ENCODE data around the gene COX4I2. TPM values are rescaled to one million over a fixed set of nuclear protein-coding genes. Genes with fewer than 3 reads are reported as not detected.

Gene COX4I2
- total RNA-seq, 4 donors from 2014 or later = 2.5 TPM; not detected in 3

GRCh38 chr20:31677553-31678260 is 40.0 kb downstream of the COX4I2 start:
- H3K27ac ChIP-seq = peak overlapping the region in 1 of 4 donors; percentile 10
- no peak for TF ChIP-seq CTCF (IDR thresholded peaks at IDR 0.05)
- TF ChIP-seq POLR2A (IDR thresholded peaks at IDR 0.05) = no peak

GRCh38 chr20:31678389-31679356 is 41.0 kb downstream of the COX4I2 start:
- Histone ChIP-seq H3K9me3 (no peaks in the 10 kb centered on the region), H3K4me1 (peaks cover 0 to 53% (median 8%) of the 10 kb centered on the region in 4 donors), H3K27ac (peak overlapping the region in 1 of 4 donors; percentile 10), H3K36me3 (peaks cover 0 to 30% (median 0%) of the 10 kb centered on the region in 3 donors), H3K27me3 (no peaks in the 10 kb centered on the region), H3K4me3 (no peak overlapping the region)
- DNase-seq = no peak
- TF ChIP-seq POLR2A (IDR thresholded peaks at IDR 0.05) (no peak), CTCF (IDR thresholded peaks at IDR 0.05) (no peak)

More at GRCh38 chr20:31677553-31678260, 40.0 kb downstream of the COX4I2 start:
- Histone ChIP-seq H3K9me3 (no peaks in the 10 kb centered on the region), H3K36me3 (peaks cover 0 to 30% (median 0%) of the 10 kb centered on the region in 3 donors), H3K27me3 (no peaks in the 10 kb centered on the region), H3K4me1 (peaks cover 0 to 50% (median 8%) of the 10 kb centered on the region in 4 donors), H3K4me3 (no peak overlapping the region)
- DNase-seq = no peak

- H3K27me3 ChIP-seq = no peaks in the 10 kb centered on the region
- TF ChIP-seq POLR2A (IDR thresholded peaks at IDR 0.05) (no peak), CTCF (IDR thresholded peaks at IDR 0.05) (no peak)
- DNase-seq = no peak
- peaks cover 0 to 53% (median 10%) of the 10 kb centered on the region in 4 donors for H3K4me1 ChIP-seq
- peak overlapping the region in 1 of 4 donors; percentile 4 for H3K27ac ChIP-seq
- H3K4me3 ChIP-seq = no peak overlapping the region
- H3K36me3 ChIP-seq = peaks cover 0 to 34% (median 0%) of the 10 kb centered on the region in 3 donors
- H3K9me3 ChIP-seq = no peaks in the 10 kb centered on the region
Measured at GRCh38 chr20:31679357-31680285, 41.9 kb downstream of the COX4I2 start.

- H3K9me3 ChIP-seq = no peaks in the 10 kb centered on the region
- H3K27me3 ChIP-seq = no peaks in the 10 kb centered on the region
- no peak for DNase-seq
- TF ChIP-seq POLR2A (IDR thresholded peaks at IDR 0.05) (no peak), CTCF (IDR thresholded peaks at IDR 0.05) (no peak)
- peaks cover 0 to 34% (median 0%) of the 10 kb centered on the region in 3 donors for H3K36me3 ChIP-seq
- peaks cover 0 to 48% (median 8%) of the 10 kb centered on the region in 4 donors for H3K4me1 ChIP-seq
- H3K27ac ChIP-seq = peak overlapping the region in 1 of 4 donors; percentile 4
- no peak overlapping the region for H3K4me3 ChIP-seq
Measured at GRCh38 chr20:31680286-31681127, 42.8 kb downstream of the COX4I2 start.

Data from Peyer's patch (tissue), 4 donors.